ENCODE measurements around the gene SFSWAP. TPM values are rescaled to one million over a fixed set of nuclear protein-coding genes. Genes with fewer than 3 reads are reported as not detected.

The SFSWAP gene
- total RNA-seq, 1 donor from 2014 or later = 46.9 TPM

GRCh38 chr12:131709226-131709625 lies 1.7 kb upstream of the SFSWAP start:
- intact Hi-C loops (cut with DNase I) = no loop called here
- DNase-seq = no peak
- ATAC-seq = no peak

GRCh38 chr12:131711551-131712205 lies 788 bp downstream of the SFSWAP start:
- DNase-seq = no peak
- TF ChIP-seq CTCF (IDR thresholded peaks at IDR 0.05) = no peak
- H3K27ac ChIP-seq = peak overlapping the region; percentile 94

More at GRCh38 chr12:131709226-131709625, 1.7 kb upstream of the SFSWAP start:
- TF ChIP-seq CTCF (IDR thresholded peaks at IDR 0.05) = no peak
- Histone ChIP-seq H3K9me3 (peaks cover 6% of the 10 kb centered on the region), H3K27me3 (ENCODE audit: low read depth) (no peaks in the 10 kb centered on the region), H3K4me1 (peaks cover 27% of the 10 kb centered on the region), H3K36me3 (peaks cover 12% of the 10 kb centered on the region), H3K4me3 (no peak overlapping the region), H3K27ac (no peak overlapping the region)

GRCh38 chr12:131713349-131713748 lies 2.5 kb downstream of the SFSWAP start:
- DNase-seq = no peak
- no peak overlapping the region for H3K4me3 ChIP-seq
- peaks cover 53% of the 10 kb centered on the region for H3K36me3 ChIP-seq
- no peak overlapping the region for H3K27ac ChIP-seq
- H3K9me3 ChIP-seq = no peaks in the 10 kb centered on the region
- no peaks in the 10 kb centered on the region for H3K27me3 ChIP-seq (ENCODE audit: low read depth)
- intact Hi-C loops (cut with DNase I) = no loop called here
- ATAC-seq = no peak
- no peak for TF ChIP-seq CTCF (IDR thresholded peaks at IDR 0.05)
- peaks cover 27% of the 10 kb centered on the region for H3K4me1 ChIP-seq

More at GRCh38 chr12:131711551-131712205, 788 bp downstream of the SFSWAP start:
- no peaks in the 10 kb centered on the region for H3K9me3 ChIP-seq
- H3K36me3 ChIP-seq = peaks cover 36% of the 10 kb centered on the region
- peak in 1 of 2 donors; percentile 3 for ATAC-seq
- peaks cover 27% of the 10 kb centered on the region for H3K4me1 ChIP-seq
- H3K4me3 ChIP-seq = peak overlapping the region; percentile 99
- H3K27me3 ChIP-seq (ENCODE audit: low read depth) = no peaks in the 10 kb centered on the region
- intact Hi-C loops (cut with DNase I) = no loop called here

- Histone ChIP-seq H3K27ac (no peak overlapping the region), H3K27me3 (ENCODE audit: low read depth) (no peaks in the 10 kb centered on the region), H3K4me3 (no peak overlapping the region), H3K9me3 (no peaks in the 10 kb centered on the region), H3K36me3 (peaks cover 67% of the 10 kb centered on the region), H3K4me1 (peaks cover 27% of the 10 kb centered on the region)
- DNase-seq (no peak), ATAC-seq (no peak)
- no peak for TF ChIP-seq CTCF (IDR thresholded peaks at IDR 0.05)
- intact Hi-C loops (cut with DNase I) = no loop called here
Observed at GRCh38 chr12:131714759-131715158, 3.9 kb downstream of the SFSWAP start.

GRCh38 chr12:131716282-131716681 lies 5.4 kb downstream of the SFSWAP start:
- no peak for TF ChIP-seq CTCF (IDR thresholded peaks at IDR 0.05)
- ATAC-seq = no peak
- no peak for DNase-seq
- peaks cover 20% of the 10 kb centered on the region for H3K4me1 ChIP-seq
- H3K9me3 ChIP-seq = no peaks in the 10 kb centered on the region
- no peaks in the 10 kb centered on the region for H3K27me3 ChIP-seq (ENCODE audit: low read depth)
- no peak overlapping the region for H3K27ac ChIP-seq
- peaks cover 82% of the 10 kb centered on the region for H3K36me3 ChIP-seq
- intact Hi-C loops (cut with DNase I) = no loop called here
- no peak overlapping the region for H3K4me3 ChIP-seq
